COLO668 (cell line): ENCODE measurements around the gene PSMD14.

Experiments
- DNase-seq: peaks from one replicate; lab custom pipeline; 2025; ENCODE audit not compliant: unreplicated experiment; lab: John Stamatoyannopoulos, UW

Gene PSMD14

GRCh38 chr2:161381546-161381945 lies 73.3 kb downstream of the PSMD14 start:
- no peak for DNase-seq

GRCh38 chr2:161382747-161383146 lies 74.5 kb downstream of the PSMD14 start:
- no peak for DNase-seq

- DNase-seq = no peak
Measured at GRCh38 chr2:161384864-161385263, 76.6 kb downstream of the PSMD14 start.

GRCh38 chr2:161386228-161386824 lies 78.1 kb downstream of the PSMD14 start:
- DNase-seq = no peak

GRCh38 chr2:161388146-161388779 lies 80.0 kb downstream of the PSMD14 start:
- no peak for DNase-seq

- DNase-seq = no peak
Measured at GRCh38 chr2:161391737-161392506, 83.7 kb downstream of the PSMD14 start.

GRCh38 chr2:161400076-161400475 lies 91.9 kb downstream of the PSMD14 start:
- DNase-seq = no peak

GRCh38 chr2:161402297-161402696 lies 94.1 kb downstream of the PSMD14 start:
- no peak for DNase-seq

GRCh38 chr2:161406316-161406715 lies 98.1 kb downstream of the PSMD14 start:
- no peak for DNase-seq

- no peak for DNase-seq
Measured at GRCh38 chr2:161407597-161407996, 99.4 kb downstream of the PSMD14 start.

- no peak for DNase-seq
Measured at GRCh38 chr2:161409308-161409907, 101.2 kb downstream of the PSMD14 start.

- DNase-seq = no peak
Measured at GRCh38 chr2:161412346-161412745, 104.1 kb downstream of the PSMD14 start.

- peak; percentile 74 for DNase-seq
Measured at GRCh38 chr2:161414042-161415033, 106.1 kb downstream of the PSMD14 start.

- peak; percentile 28 for DNase-seq
Measured at GRCh38 chr2:161415034-161415986, 107.1 kb downstream of the PSMD14 start.

- no peak for DNase-seq
Measured at GRCh38 chr2:161415987-161416707, 107.9 kb downstream of the PSMD14 start, which contains the start of gene TBR1. Gene TBR1 (plus strand): TSS chr2:161416297. CDS start chr2:161416411, 114 bp downstream.

- DNase-seq = peak; percentile 55
Measured at GRCh38 chr2:161416708-161417437, 108.6 kb downstream of the PSMD14 start.

GRCh38 chr2:161417438-161418274 lies 109.4 kb downstream of the PSMD14 start:
- no peak for DNase-seq
